GM10266 (cell line): Measurements from ENCODE around the gene MISP3.

Source experiments
- DNase-seq: peaks from one replicate; pipeline ENCODE4 v3.0.0; 2012; ENCODE audit errors: extremely low spot score
- TF ChIP-seq, protein P1 (sequence below): IDR thresholded peaks from 2 replicates; pipeline ENCODE4 v1.5.1; 2012; ENCODE audit warnings: mild to moderate bottlenecking, low read depth; ENCODE audit not compliant: control insufficient read depth, insufficient read depth; ENCODE audit errors: missing control alignments

The MISP3 gene

GRCh38 chr19:14101003-14101545 lies 28.5 kb downstream of the MISP3 start:
- TF ChIP-seq, protein P1, sequence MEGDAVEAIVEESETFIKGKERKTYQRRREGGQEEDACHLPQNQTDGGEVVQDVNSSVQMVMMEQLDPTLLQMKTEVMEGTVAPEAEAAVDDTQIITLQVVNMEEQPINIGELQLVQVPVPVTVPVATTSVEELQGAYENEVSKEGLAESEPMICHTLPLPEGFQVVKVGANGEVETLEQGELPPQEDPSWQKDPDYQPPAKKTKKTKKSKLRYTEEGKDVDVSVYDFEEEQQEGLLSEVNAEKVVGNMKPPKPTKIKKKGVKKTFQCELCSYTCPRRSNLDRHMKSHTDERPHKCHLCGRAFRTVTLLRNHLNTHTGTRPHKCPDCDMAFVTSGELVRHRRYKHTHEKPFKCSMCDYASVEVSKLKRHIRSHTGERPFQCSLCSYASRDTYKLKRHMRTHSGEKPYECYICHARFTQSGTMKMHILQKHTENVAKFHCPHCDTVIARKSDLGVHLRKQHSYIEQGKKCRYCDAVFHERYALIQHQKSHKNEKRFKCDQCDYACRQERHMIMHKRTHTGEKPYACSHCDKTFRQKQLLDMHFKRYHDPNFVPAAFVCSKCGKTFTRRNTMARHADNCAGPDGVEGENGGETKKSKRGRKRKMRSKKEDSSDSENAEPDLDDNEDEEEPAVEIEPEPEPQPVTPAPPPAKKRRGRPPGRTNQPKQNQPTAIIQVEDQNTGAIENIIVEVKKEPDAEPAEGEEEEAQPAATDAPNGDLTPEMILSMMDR = no peak
- no peak for DNase-seq

DNA sequence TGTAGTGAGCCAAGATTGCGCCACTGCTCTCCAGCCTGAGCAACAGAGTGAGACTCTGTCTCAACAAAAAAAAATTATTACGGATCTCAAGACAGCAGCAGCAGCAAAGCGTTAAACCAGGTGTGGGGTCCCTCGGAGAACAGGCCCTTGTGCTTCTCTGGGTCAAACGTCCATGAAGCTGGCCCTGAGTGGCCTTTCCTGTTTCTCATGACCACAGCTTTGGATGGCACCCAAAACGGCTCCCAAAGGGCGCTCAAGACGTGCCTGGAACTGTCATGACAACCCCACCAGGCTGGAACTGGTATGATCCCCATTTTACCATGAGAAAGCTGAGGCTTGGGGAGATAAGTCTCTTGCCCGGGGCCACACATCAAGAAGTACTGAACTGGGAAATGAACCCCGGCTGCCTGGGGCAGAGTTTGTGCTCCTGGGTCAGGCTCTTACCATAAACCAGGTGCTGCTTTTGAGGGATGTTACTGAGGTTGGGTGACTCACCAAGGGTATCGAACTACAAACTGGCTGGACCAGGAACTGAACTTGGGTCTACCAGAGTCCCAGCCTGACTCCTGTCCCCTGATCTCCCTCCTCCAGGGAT lies 29.6 kb downstream of the MISP3 start:
- DNase-seq = no peak
- TF ChIP-seq, protein P1 = no peak

GRCh38 chr19:14102756-14103155 lies 30.2 kb downstream of the MISP3 start:
- TF ChIP-seq, protein P1 = no peak
- DNase-seq = no peak

- DNase-seq = no peak
- TF ChIP-seq, protein P1 = no peak
Observed at GRCh38 chr19:14103310-14103709, 30.7 kb downstream of the MISP3 start.

DNA sequence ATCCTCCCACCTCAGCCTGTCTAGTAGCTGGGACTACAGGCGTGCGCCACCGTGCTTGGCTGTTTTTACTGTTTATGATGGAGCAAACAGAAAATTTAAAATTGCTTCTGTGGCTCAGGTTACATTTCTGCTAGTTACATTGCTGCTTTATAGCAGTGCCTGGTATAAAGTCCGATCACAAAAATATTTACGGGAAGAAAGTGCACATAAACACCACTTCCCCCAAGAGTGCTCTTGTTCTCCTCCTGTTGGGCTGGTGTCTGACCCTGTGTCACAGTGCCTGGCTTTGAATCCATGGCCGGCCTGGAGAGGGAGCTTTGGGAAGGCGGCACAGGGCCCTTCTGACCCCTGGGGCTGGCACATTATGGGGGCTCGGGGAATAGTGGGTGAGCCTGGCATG lies 33.1 kb downstream of the MISP3 start:
- no peak for DNase-seq
- TF ChIP-seq, protein P1 = no peak

- DNase-seq = no peak
- TF ChIP-seq, protein P1 = no peak
Observed at GRCh38 chr19:14106840-14107239, 34.3 kb downstream of the MISP3 start.

DNA sequence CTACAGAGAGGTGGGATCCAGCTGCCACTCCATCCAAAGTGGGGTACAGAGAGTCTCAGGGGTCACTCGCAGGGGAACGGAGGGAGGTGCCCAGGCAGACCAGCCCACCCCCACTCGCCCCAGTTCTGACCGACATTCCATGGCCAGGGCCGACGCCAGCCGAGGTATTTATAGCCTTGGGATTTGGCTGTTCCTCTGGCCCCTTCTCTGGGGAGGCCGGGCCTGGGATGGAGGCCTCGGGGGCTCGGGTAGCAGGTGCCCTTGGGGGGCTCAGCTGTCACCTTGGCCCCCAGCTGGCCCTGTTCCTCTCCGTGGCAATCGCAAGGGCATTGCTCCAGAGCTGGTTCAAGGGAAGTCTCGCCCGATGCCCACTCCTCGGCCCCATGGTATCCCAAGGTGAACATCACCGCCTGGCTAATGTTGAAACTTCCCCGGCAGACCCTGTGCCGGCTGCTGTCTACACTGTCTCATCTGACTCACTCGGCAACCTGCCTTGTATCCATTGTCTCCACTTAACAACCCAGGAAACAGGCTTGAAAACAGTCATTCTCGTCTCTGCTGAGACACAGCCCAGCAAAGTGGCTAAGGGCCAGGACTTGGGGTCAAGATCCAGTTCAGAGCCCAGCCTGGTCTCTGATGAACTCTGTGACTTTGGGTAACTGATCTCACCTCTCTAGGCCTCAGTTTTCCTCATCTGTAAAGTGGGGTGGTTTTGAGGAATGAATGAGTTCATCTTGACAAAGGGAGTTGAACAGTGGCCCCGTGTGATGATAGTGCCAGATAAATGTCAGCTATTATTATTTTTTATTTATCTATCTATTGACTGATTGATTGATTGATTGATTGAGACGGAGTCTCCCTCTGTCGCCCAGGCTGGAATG lies 35.2 kb downstream of the MISP3 start:
- TF ChIP-seq, protein P1 = no peak
- no peak for DNase-seq
